Chondrocyte (in vitro differentiated cells): ENCODE measurements around the gene NAALADL2. TPM values are rescaled to one million over a fixed set of nuclear protein-coding genes. Genes with fewer than 3 reads are reported as not detected.

Experiments used
- DNase-seq: peaks from one replicate; pipeline ENCODE4 v3.0.0; 2021; ENCODE audit warnings: mixed read lengths, low spot score
- H3K27ac Mint-ChIP-seq: one replicate; pipeline ENCODE4 v1.8.0; 2021; ENCODE audit warnings: mild to moderate bottlenecking, moderate library complexity, mixed read lengths; ENCODE audit not compliant: unreplicated experiment
- H3K27me3 Mint-ChIP-seq: 2 replicates; pipeline ENCODE4 v1.8.0; 2021; ENCODE audit warnings: low read depth, mixed read lengths
- H3K36me3 Mint-ChIP-seq: 2 replicates; pipeline ENCODE4 v1.8.0; 2021; ENCODE audit warnings: low read depth, mixed read lengths
- H3K4me1 Mint-ChIP-seq: 2 replicates; pipeline ENCODE4 v1.8.0; 2021; ENCODE audit warnings: low read depth, mild to moderate bottlenecking, mixed read lengths
- H3K4me3 Mint-ChIP-seq: one replicate; pipeline ENCODE4 v1.8.0; 2021; ENCODE audit warnings: mild to moderate bottlenecking, moderate library complexity, mixed read lengths; ENCODE audit not compliant: unreplicated experiment
- H3K9me3 Mint-ChIP-seq: 2 replicates; pipeline ENCODE4 v1.8.0; 2021; ENCODE audit warnings: low read depth, mixed read lengths
- CTCF ChIP-seq: fragments of 200-600 bp; sonication (generic); IDR thresholded peaks from 2 replicates; pipeline ENCODE4 v1.5.0; 2021; ENCODE audit warnings: antibody characterized with exemption, mild to moderate bottlenecking, moderate library complexity
- total RNA-seq: library from RNA; stranded (reverse); gene quantifications from 3 replicates; pipeline ENCODE4 v1.2.1, GENCODE V29; 2021

NAALADL2 gene
- total RNA-seq, 1 donor from 2014 or later = 8.0 TPM

- Mint-ChIP-seq H3K27ac (no peak overlapping the region), H3K36me3 (no peaks in the 10 kb centered on the region), H3K27me3 (no peaks in the 10 kb centered on the region), H3K4me3 (no peak overlapping the region), H3K4me1 (peaks cover 16% of the 10 kb centered on the region), H3K9me3 (peaks cover 10% of the 10 kb centered on the region)
- DNase-seq = no peak
- no peak for TF ChIP-seq CTCF
Measured at GRCh38 chr3:175335229-175335628, 476.1 kb downstream of the NAALADL2 start.

- no peak for DNase-seq
- Mint-ChIP-seq H3K36me3 (no peaks in the 10 kb centered on the region), H3K27me3 (peaks cover 1% of the 10 kb centered on the region), H3K4me3 (no peak overlapping the region), H3K9me3 (peaks cover 3% of the 10 kb centered on the region), H3K4me1 (peaks cover 16% of the 10 kb centered on the region), H3K27ac (no peak overlapping the region)
- TF ChIP-seq CTCF = no peak
Measured at GRCh38 chr3:175336406-175337133, 477.4 kb downstream of the NAALADL2 start.

DNA sequence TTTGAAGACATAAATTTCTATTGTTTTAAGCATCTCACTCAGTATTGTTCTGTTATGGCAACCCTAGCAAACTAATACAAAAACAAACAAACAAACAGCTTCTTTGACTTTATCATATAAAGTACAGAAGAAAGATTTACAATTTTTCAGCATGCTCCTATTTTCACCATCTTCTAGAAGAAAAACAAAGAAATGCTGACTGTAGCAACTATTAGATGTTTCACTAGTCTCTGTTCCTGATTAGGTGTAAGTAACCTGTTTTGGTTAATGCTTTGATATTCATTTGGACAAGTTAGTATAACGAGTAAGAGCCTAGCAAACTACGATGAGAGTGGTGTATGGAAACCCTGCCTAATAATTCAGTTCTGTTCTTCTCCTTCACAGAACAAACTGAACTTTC is 478.5 kb downstream of the NAALADL2 start:
- Mint-ChIP-seq H3K27me3 (peaks cover 1% of the 10 kb centered on the region), H3K9me3 (peaks cover under 1% of the 10 kb centered on the region), H3K27ac (no peak overlapping the region), H3K4me3 (no peak overlapping the region), H3K36me3 (no peaks in the 10 kb centered on the region), H3K4me1 (peaks cover 16% of the 10 kb centered on the region)
- DNase-seq = no peak
- TF ChIP-seq CTCF = no peak

- no peak overlapping the region for H3K27ac Mint-ChIP-seq
- no peaks in the 10 kb centered on the region for H3K9me3 Mint-ChIP-seq
- H3K4me1 Mint-ChIP-seq = peaks cover 16% of the 10 kb centered on the region
- no peak for TF ChIP-seq CTCF
- peaks cover 1% of the 10 kb centered on the region for H3K27me3 Mint-ChIP-seq
- no peaks in the 10 kb centered on the region for H3K36me3 Mint-ChIP-seq
- no peak for DNase-seq
- H3K4me3 Mint-ChIP-seq = no peak overlapping the region
Measured at GRCh38 chr3:175338775-175339535, 479.8 kb downstream of the NAALADL2 start.

DNA sequence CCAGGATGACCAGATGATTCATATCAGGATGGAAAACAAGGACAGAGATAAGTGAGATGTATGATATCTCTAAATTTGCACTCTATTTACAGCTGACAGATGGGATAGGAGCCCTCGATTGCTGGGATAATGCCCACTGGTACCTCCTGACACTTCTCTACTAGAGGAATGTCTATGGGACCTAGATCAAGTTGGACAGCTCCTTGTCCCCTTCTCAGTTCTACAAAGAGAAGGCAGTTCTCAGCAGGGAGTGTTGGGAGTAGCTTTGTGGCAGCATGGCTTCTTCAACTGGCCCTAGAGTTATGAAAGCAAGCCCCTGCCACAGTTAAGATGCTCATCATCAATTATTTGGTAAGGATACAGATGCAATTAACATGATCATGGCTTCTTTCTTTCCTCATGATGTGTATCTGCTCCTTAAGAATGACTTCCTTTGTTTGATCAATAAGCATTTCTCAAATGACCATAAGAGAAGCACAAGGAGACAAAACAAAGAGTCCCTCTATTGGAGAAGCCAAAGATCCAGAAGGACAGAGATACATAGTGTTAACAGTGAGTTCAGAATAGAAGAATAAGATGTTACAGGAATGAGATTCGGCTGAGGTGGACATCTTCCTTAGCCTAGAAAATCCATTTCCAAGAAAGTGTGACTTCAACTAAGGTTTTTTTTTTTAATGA is 481.3 kb downstream of the NAALADL2 start:
- Mint-ChIP-seq H3K4me1 (peaks cover 16% of the 10 kb centered on the region), H3K27me3 (peaks cover 1% of the 10 kb centered on the region), H3K27ac (no peak overlapping the region), H3K9me3 (no peaks in the 10 kb centered on the region), H3K36me3 (no peaks in the 10 kb centered on the region), H3K4me3 (no peak overlapping the region)
- no peak for TF ChIP-seq CTCF
- no peak for DNase-seq
